Keratinocyte (primary cell): ENCODE results near the gene SELENOO. TPM values are rescaled to one million over a fixed set of nuclear protein-coding genes. Genes with fewer than 3 reads are reported as not detected.

ENCODE experiments used
- DNase-seq: peaks from one replicate; pipeline ENCODE4 v3.0.0-alpha.2; 2011; ENCODE audit warnings: low read depth, missing footprints, low spot score
- FAIRE-seq: peaks from 2 replicates; lab custom pipeline; 2011; peaks lifted over from hg19 to GRCh38; lab: Jason Lieb, UNC
- H2AFZ ChIP-seq: 2 replicates; pipeline ENCODE4 v1.6.0; 2012; ENCODE audit warnings: low read length, control low read depth, inconsistent platforms; ENCODE audit not compliant: control insufficient read depth
- H3K27ac ChIP-seq: 2 replicates; pipeline ENCODE4 v1.5.1; 2011; ENCODE audit warnings: low read length; ENCODE audit not compliant: control insufficient read depth, insufficient read depth
- H3K27me3 ChIP-seq: 3 replicates; pipeline ENCODE4 v1.6.0; 2011; ENCODE audit warnings: low read length; ENCODE audit not compliant: control insufficient read depth, insufficient read depth; ENCODE audit errors: extremely low read depth
- H3K36me3 ChIP-seq, 2 experiments: 2 replicates in 1 of 2; 3 replicates in 1 of 2; pipeline ENCODE4 v1.5.1; 2011; ENCODE audit warnings: low read length in 2 of 2, mild to moderate bottlenecking in 1 of 2; ENCODE audit not compliant: control insufficient read depth in 2 of 2, insufficient read depth in 2 of 2; ENCODE audit errors: extremely low read depth in 1 of 2
- H3K4me1 ChIP-seq: 3 replicates; pipeline ENCODE4 v1.5.1; 2011; ENCODE audit warnings: low read length; ENCODE audit not compliant: control insufficient read depth, insufficient read depth; ENCODE audit errors: extremely low read depth
- H3K4me2 ChIP-seq: 3 replicates; pipeline ENCODE4 v1.6.0; 2011; ENCODE audit warnings: low read depth, low read length; ENCODE audit not compliant: control insufficient read depth, insufficient read depth; ENCODE audit errors: extremely low read depth
- H3K4me3 ChIP-seq, 3 experiments: fragments of 200-600 bp in 1 of 3; sonication (generic) in 1 of 3; 2 replicates in 2 of 3; 3 replicates in 1 of 3; pipeline ENCODE4 v1.5.1; 2011 to 2016; ENCODE audit warnings: low read length in 3 of 3, mild to moderate bottlenecking in 3 of 3, control low read depth in 2 of 3, inconsistent platforms in 1 of 3, low read depth in 1 of 3, mixed read lengths in 1 of 3, mixed run types in 1 of 3, moderate library complexity in 1 of 3; ENCODE audit not compliant: control insufficient read depth in 2 of 3, insufficient read depth in 2 of 3; ENCODE audit errors: extremely low read depth in 1 of 3
- H3K79me2 ChIP-seq: 2 replicates; pipeline ENCODE4 v1.6.0; 2012; ENCODE audit warnings: low read length; ENCODE audit not compliant: control insufficient read depth, insufficient read depth
- H3K9ac ChIP-seq: 3 replicates; pipeline ENCODE4 v1.6.0; 2011; ENCODE audit warnings: low read length; ENCODE audit not compliant: control insufficient read depth, insufficient read depth; ENCODE audit errors: extremely low read depth
- H3K9me1 ChIP-seq: 3 replicates; pipeline ENCODE4 v1.6.0; 2011; ENCODE audit warnings: low read length; ENCODE audit not compliant: control insufficient read depth, insufficient read depth; ENCODE audit errors: extremely low read depth
- H3K9me3 ChIP-seq: 2 replicates; pipeline ENCODE4 v1.5.1; 2012; ENCODE audit warnings: low read depth, low read length; ENCODE audit not compliant: control insufficient read depth
- H4K20me1 ChIP-seq: 3 replicates; pipeline ENCODE4 v1.6.0; 2011; ENCODE audit warnings: low read length; ENCODE audit not compliant: control insufficient read depth, insufficient read depth; ENCODE audit errors: extremely low read depth
- EZH2 ChIP-seq: IDR thresholded peaks from one replicate; pipeline ENCODE4 v1.6.1; 2012; ENCODE audit warnings: inconsistent platforms, mild to moderate bottlenecking, low read length, moderate library complexity
- dilution Hi-C: fragments of 300-500 bp; cut with MboI; formaldehyde crosslinking; loops from one replicate; pipeline ENCODE4 v1.7.0; 2020; ENCODE audit warnings: low sequenced_read_pairs; ENCODE audit not compliant: extremely low pct_ligation_motif_present
- polyA plus RNA-seq, 5 experiments: library from polyadenylated mRNA; depleted of rRNA in 3 of 5; stranded (reverse) in 3 of 5; stranded (forward) in 1 of 5; unstranded in 1 of 5; fragments of >200 nt; gene quantifications; 1 replicate in 1 of 5; 2 replicates in 3 of 5; 3 replicates in 1 of 5; pipeline versions ENCODE4 v1.2.1 to v1.2.3, GENCODE V29; 2011 to 2012; ENCODE audit warnings: missing spikeins in 2 of 5, low read depth in 1 of 5, low replicate concordance in 1 of 5
- TF ChIP-seq, protein P1 (sequence below), 3 experiments: IDR thresholded peaks in 1 of 3; conservative IDR thresholded peaks in 1 of 3; optimal IDR thresholded peaks in 1 of 3; 2 replicates in 2 of 3; 3 replicates in 1 of 3; pipeline versions ENCODE3 to v1.5.1; 2011; ENCODE audit warnings: low read length in 3 of 3, mild to moderate bottlenecking in 3 of 3, moderate library complexity in 2 of 3, control low read depth in 1 of 3, inconsistent platforms in 1 of 3; ENCODE audit not compliant: insufficient read depth in 2 of 3; ENCODE audit errors: extremely low read depth in 1 of 3

Gene SELENOO
- polyA plus RNA-seq, 1 donor (not counting 4 experiments of a cell fraction or from before 2014, with no cell fraction given): 14.4 TPM

DNA sequence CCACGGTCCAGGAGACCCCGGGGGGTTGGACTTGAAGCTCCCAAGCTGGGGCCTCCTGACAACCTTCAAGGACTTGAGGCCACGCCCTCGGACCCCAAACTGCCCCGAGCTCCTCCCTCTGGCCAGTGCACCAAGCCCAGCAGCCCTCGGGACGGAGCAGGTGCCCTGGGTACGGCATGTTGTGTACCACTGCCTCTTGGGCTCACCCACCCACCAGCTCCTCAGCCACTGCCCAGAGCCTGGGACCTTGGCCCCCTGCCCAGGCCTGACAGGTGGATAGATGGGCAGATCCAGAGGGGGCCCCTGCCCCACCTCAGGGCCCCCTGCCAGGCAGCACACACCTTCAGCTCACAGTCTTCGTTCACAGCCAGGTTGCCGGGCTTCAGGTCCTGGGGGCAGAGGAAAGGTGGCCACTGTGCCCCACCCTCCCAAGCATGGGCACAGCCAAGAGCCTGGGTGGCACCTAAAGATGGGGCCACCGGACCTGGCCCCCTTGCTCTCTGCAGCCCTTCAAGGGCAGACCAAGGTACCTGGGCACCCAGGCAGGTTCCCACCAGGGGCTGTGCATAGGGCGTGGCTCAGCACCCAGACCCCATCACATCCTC is 55.5 kb downstream of the SELENOO start:
- H3K27ac ChIP-seq: no peak overlapping the region
- no peaks in the 10 kb centered on the region for H4K20me1 ChIP-seq
- no peak for DNase-seq
- FAIRE-seq: no peak
- no peak overlapping the region for H2AFZ ChIP-seq
- H3K36me3 ChIP-seq: peaks cover 0 to 5% of the 10 kb centered on the region in 2 experiments
- no peaks in the 10 kb centered on the region for H3K9me3 ChIP-seq
- no peak overlapping the region for H3K4me2 ChIP-seq
- H3K9me1 ChIP-seq: no peaks in the 10 kb centered on the region
- H3K4me1 ChIP-seq: peaks cover 2% of the 10 kb centered on the region
- no peaks in the 10 kb centered on the region for H3K79me2 ChIP-seq
- H3K9ac ChIP-seq: no peak overlapping the region
- no peak overlapping the region for H3K4me3 ChIP-seq
- TF ChIP-seq EZH2: no peak
- TF ChIP-seq, protein P1, sequence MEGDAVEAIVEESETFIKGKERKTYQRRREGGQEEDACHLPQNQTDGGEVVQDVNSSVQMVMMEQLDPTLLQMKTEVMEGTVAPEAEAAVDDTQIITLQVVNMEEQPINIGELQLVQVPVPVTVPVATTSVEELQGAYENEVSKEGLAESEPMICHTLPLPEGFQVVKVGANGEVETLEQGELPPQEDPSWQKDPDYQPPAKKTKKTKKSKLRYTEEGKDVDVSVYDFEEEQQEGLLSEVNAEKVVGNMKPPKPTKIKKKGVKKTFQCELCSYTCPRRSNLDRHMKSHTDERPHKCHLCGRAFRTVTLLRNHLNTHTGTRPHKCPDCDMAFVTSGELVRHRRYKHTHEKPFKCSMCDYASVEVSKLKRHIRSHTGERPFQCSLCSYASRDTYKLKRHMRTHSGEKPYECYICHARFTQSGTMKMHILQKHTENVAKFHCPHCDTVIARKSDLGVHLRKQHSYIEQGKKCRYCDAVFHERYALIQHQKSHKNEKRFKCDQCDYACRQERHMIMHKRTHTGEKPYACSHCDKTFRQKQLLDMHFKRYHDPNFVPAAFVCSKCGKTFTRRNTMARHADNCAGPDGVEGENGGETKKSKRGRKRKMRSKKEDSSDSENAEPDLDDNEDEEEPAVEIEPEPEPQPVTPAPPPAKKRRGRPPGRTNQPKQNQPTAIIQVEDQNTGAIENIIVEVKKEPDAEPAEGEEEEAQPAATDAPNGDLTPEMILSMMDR (optimal IDR thresholded peaks at IDR 0.05 in 1 of 3, IDR thresholded peaks at IDR 0.05 in 1 of 3, conservative IDR thresholded peaks at IDR 0.05 in 1 of 3; ENCODE audit: extremely low read depth in 1 of 3, insufficient read depth in 2 of 3, low read length in 3 of 3): no peak
- dilution Hi-C loops: no loop called here
- no peaks in the 10 kb centered on the region for H3K27me3 ChIP-seq

DNA sequence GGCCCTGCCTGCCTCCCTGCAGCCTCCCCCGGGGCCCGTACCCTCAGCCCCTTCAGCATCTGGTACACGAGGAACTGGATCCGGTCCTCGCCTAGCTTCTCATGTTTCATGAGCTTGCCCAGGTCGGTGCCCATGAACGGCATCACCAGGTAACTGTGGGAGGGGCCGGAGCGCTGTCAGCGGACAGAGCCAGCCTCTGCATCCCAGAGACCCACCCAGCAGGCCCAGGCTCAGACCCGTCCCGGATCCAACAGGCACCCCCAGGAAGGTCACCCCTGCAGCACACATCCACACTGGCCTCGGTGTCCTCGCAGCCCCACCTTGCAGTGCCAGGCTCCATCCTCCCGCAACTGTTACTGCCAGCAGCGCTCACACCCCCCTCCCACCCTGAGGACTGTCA is 56.2 kb downstream of the SELENOO start:
- FAIRE-seq (no peak), DNase-seq (no peak)
- Histone ChIP-seq H3K9ac (no peak overlapping the region), H2AFZ (no peak overlapping the region), H3K4me3 (no peak overlapping the region), H3K9me3 (no peaks in the 10 kb centered on the region), H3K9me1 (no peaks in the 10 kb centered on the region), H3K27ac (no peak overlapping the region), H4K20me1 (no peaks in the 10 kb centered on the region), H3K36me3 (peaks cover 0 to 5% of the 10 kb centered on the region in 2 experiments), H3K4me2 (no peak overlapping the region), H3K4me1 (peaks cover 3% of the 10 kb centered on the region), H3K79me2 (no peaks in the 10 kb centered on the region), H3K27me3 (no peaks in the 10 kb centered on the region)
- dilution Hi-C loops: no loop called here
- TF ChIP-seq EZH2: no peak
- TF ChIP-seq, protein P1 (optimal IDR thresholded peaks at IDR 0.05 in 1 of 3, IDR thresholded peaks at IDR 0.05 in 1 of 3, conservative IDR thresholded peaks at IDR 0.05 in 1 of 3; ENCODE audit: extremely low read depth in 1 of 3, insufficient read depth in 2 of 3, low read length in 3 of 3): no peak
